Bronchial epithelial cell (primary cell): Measurements from ENCODE around the gene AAMDC. TPM values are rescaled to one million over a fixed set of nuclear protein-coding genes. Genes with fewer than 3 reads are reported as not detected.
A peak's percentile ranks its signal among the peaks of the same experiment; 100 is the strongest.

ENCODE experiments used
- DNase-seq: peaks from one replicate; pipeline ENCODE4 v3.0.0-alpha.2; 2010; ENCODE audit warnings: low read depth
- FAIRE-seq: peaks from 2 replicates; lab custom pipeline; 2011; peaks lifted over from hg19 to GRCh38; lab: Jason Lieb, UNC
- H3K27me3 ChIP-seq: 2 replicates; pipeline ENCODE4 v1.5.1; 2011; ENCODE audit warnings: low read length; ENCODE audit not compliant: control insufficient read depth, insufficient read depth
- H3K36me3 ChIP-seq: 2 replicates; pipeline ENCODE4 v1.5.1; 2011; ENCODE audit warnings: low read length; ENCODE audit not compliant: control insufficient read depth, insufficient read depth
- H3K4me3 ChIP-seq: 2 replicates; pipeline ENCODE4 v1.5.1; 2011; ENCODE audit warnings: mild to moderate bottlenecking, low read depth, low read length, control low read depth
- CTCF ChIP-seq: IDR thresholded peaks from 2 replicates; pipeline ENCODE4 v1.5.1; 2011; ENCODE audit warnings: mild to moderate bottlenecking, moderate library complexity, low read length, control low read depth, inconsistent platforms; ENCODE audit not compliant: insufficient read depth, severe bottlenecking
- total RNA-seq: library from RNA; depleted of rRNA; stranded (reverse); fragments of >200 nt; gene quantifications from 2 replicates; pipeline ENCODE4 v1.2.1, GENCODE V29; 2014

The AAMDC gene
- total RNA-seq, 1 donor from 2014 or later, result 2.1 TPM

GRCh38 chr11:77806993-77807392 lies 14.0 kb upstream of the AAMDC start:
- no peaks in the 10 kb centered on the region for H3K27me3 ChIP-seq
- FAIRE-seq (no peak), DNase-seq (no peak)
- no peak overlapping the region for H3K4me3 ChIP-seq
- no peak for TF ChIP-seq CTCF
- H3K36me3 ChIP-seq, result no peaks in the 10 kb centered on the region

GRCh38 chr11:77813256-77813655 lies 7.7 kb upstream of the AAMDC start:
- Histone ChIP-seq H3K4me3 (no peak overlapping the region), H3K36me3 (peaks cover 2% of the 10 kb centered on the region), H3K27me3 (no peaks in the 10 kb centered on the region)
- DNase-seq (no peak), FAIRE-seq (no peak)
- no peak for TF ChIP-seq CTCF

- Histone ChIP-seq H3K4me3 (no peak overlapping the region), H3K36me3 (peaks cover 2% of the 10 kb centered on the region), H3K27me3 (no peaks in the 10 kb centered on the region)
- no peak for TF ChIP-seq CTCF
- DNase-seq (no peak), FAIRE-seq (no peak)
Measured at GRCh38 chr11:77814848-77815247, 6.1 kb upstream of the AAMDC start.

GRCh38 chr11:77815459-77815858 lies 5.5 kb upstream of the AAMDC start:
- no peak for FAIRE-seq
- no peaks in the 10 kb centered on the region for H3K27me3 ChIP-seq
- no peak for TF ChIP-seq CTCF

GRCh38 chr11:77819411-77819920 lies 1.5 kb upstream of the AAMDC start:
- DNase-seq (peak; percentile 82), FAIRE-seq (no peak)
- no peak for TF ChIP-seq CTCF
- H3K4me3 ChIP-seq, result peak overlapping the region; percentile 94
- H3K36me3 ChIP-seq, result no peaks in the 10 kb centered on the region
- H3K27me3 ChIP-seq, result no peaks in the 10 kb centered on the region

More at GRCh38 chr11:77815459-77815858, 5.5 kb upstream of the AAMDC start:
- Histone ChIP-seq H3K36me3 (peaks cover 2% of the 10 kb centered on the region), H3K4me3 (no peak overlapping the region)
- DNase-seq, result no peak
